ENCODE results near the gene CENPS. TPM values are rescaled to one million over a fixed set of nuclear protein-coding genes. Genes with fewer than 3 reads are reported as not detected.

CENPS gene
- total RNA-seq, 1 experiment from 2014 or later = 28.5 TPM

DNA sequence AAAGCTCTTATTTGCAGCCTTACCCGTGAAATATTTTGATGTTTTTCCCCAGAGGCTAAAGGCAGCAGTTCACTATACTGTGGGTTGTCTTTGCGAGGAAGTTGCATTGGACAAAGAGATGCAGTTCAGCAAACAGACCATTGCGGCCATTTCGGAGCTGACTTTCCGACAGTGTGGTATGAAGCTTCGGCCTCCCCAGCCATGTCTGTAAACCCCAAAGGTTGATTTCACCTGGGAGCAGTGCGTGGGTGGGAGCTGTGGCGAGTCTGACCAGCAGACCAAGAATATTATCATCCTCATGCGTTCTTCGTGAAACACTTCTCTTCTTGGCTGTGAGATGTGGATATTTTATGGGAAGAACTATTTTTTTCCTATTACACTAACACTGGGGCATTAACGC, 3.6 kb downstream of the CENPS start:
- H3K4me1 ChIP-seq (replicated peaks; ENCODE audit: insufficient read depth) = peaks cover 6% of the 10 kb centered on the region
- no peak overlapping the region for H3K27ac ChIP-seq
- no peaks in the 10 kb centered on the region for H3K9me2 ChIP-seq (ENCODE audit: insufficient read depth)
- ChIA-PET POLR2A (ENCODE audit: unreplicated experiment) (no interaction called here), CTCF (no interaction called here)
- H3K9me3 ChIP-seq (ENCODE audit: insufficient read depth, low read depth) = no peaks in the 10 kb centered on the region
- DNase-seq = no peak
- intact Hi-C loops (cut with micrococcal nuclease; ENCODE audit: unreplicated experiment) = no loop called here
- BruUV-seq (replicated peaks) = no TSS peak
- no peak overlapping the region for H3K4me3 ChIP-seq
- no peaks in the 10 kb centered on the region for H3K27me3 ChIP-seq (ENCODE audit: insufficient read depth, low read depth)
- no peak overlapping the region for H2AFZ ChIP-seq
- no peaks in the 10 kb centered on the region for H3K36me3 ChIP-seq (ENCODE audit: low read depth)
- no peak overlapping the region for H3K4me2 ChIP-seq
- no peaks in the 10 kb centered on the region for H4K20me1 ChIP-seq (ENCODE audit: insufficient read depth)
- TF ChIP-seq, protein P1, sequence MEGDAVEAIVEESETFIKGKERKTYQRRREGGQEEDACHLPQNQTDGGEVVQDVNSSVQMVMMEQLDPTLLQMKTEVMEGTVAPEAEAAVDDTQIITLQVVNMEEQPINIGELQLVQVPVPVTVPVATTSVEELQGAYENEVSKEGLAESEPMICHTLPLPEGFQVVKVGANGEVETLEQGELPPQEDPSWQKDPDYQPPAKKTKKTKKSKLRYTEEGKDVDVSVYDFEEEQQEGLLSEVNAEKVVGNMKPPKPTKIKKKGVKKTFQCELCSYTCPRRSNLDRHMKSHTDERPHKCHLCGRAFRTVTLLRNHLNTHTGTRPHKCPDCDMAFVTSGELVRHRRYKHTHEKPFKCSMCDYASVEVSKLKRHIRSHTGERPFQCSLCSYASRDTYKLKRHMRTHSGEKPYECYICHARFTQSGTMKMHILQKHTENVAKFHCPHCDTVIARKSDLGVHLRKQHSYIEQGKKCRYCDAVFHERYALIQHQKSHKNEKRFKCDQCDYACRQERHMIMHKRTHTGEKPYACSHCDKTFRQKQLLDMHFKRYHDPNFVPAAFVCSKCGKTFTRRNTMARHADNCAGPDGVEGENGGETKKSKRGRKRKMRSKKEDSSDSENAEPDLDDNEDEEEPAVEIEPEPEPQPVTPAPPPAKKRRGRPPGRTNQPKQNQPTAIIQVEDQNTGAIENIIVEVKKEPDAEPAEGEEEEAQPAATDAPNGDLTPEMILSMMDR (conservative IDR thresholded peaks at IDR 0.05) = no peak
- TF ChIP-seq EZH2 (IDR thresholded peaks at IDR 0.05; ENCODE audit: low read depth) = no peak
- H3K79me2 ChIP-seq (ENCODE audit: low read depth) = peaks cover 13% of the 10 kb centered on the region
- H3F3A ChIP-seq (ENCODE audit: insufficient read depth, low read depth) = no peaks in the 10 kb centered on the region; the same call in 1 of the 2 replicates

DNA sequence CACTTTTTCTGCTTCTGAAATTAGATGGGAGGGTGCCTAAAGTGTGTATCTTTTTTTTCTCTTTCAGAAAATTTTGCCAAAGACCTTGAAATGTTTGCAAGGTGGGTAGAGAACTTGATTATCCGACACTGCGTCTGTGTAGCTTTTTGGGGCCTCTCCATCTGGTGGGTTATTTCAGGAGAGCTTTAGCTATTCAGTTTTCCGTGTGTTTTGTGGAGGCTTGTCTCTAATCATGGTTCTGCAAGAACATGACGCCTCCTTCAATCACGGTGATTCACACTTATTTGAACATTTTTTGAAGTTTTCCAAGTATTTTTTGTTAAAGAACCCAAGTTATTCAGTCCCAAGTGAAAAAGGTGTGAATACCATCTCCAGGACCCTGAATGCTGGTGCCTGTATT, 4.4 kb downstream of the CENPS start:
- BruUV-seq (replicated peaks) = no TSS peak

DNA sequence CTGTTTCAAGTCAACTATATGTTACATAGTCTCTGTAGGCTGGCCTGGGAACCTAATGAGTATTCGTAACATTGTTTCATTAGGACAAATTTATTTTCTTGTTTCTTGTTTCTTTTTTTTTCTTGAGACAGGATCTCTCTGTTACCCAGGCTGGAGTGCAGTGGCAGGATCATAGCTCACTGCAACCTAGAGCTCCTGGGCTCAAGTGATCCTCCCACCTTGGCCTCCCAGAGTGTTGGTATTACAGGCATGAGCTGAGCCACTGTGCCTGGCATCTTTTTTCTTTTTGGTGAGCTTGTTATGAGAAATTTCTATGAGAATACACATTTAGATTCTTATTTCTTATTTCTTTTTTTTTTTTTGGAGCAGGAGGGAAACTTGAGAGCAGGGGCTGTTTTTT, 6.8 kb downstream of the CENPS start:
- ChIA-PET CTCF (no interaction called here), POLR2A (ENCODE audit: unreplicated experiment) (no interaction called here)
- H3K9me3 ChIP-seq (ENCODE audit: insufficient read depth, low read depth) = no peaks in the 10 kb centered on the region
- no peaks in the 10 kb centered on the region for H4K20me1 ChIP-seq (ENCODE audit: insufficient read depth)
- H3K9me2 ChIP-seq (ENCODE audit: insufficient read depth) = no peaks in the 10 kb centered on the region
- no peak overlapping the region for H3K4me2 ChIP-seq
- TF ChIP-seq, protein P1 (conservative IDR thresholded peaks at IDR 0.05) = no peak
- no peak for TF ChIP-seq EZH2 (IDR thresholded peaks at IDR 0.05; ENCODE audit: low read depth)
- intact Hi-C loops (cut with micrococcal nuclease; ENCODE audit: unreplicated experiment) = no loop called here
- no peak overlapping the region for H2AFZ ChIP-seq
- H3K36me3 ChIP-seq (ENCODE audit: low read depth) = no peaks in the 10 kb centered on the region
- no peak overlapping the region for H3K4me3 ChIP-seq
- H3K4me1 ChIP-seq (replicated peaks; ENCODE audit: insufficient read depth) = no peaks in the 10 kb centered on the region
- H3K79me2 ChIP-seq (ENCODE audit: low read depth) = no peaks in the 10 kb centered on the region
- no peaks in the 10 kb centered on the region for H3F3A ChIP-seq (ENCODE audit: insufficient read depth, low read depth)
- BruUV-seq (replicated peaks) = no TSS peak
- DNase-seq = no peak
- H3K27me3 ChIP-seq (ENCODE audit: insufficient read depth, low read depth) = no peaks in the 10 kb centered on the region
- H3K27ac ChIP-seq = no peak overlapping the region

More for the DNA sequence above, 4.4 kb downstream of the CENPS start:
- H3F3A ChIP-seq (ENCODE audit: insufficient read depth, low read depth) = no peaks in the 10 kb centered on the region
- DNase-seq = no peak
- peaks cover 6% of the 10 kb centered on the region for H3K4me1 ChIP-seq (replicated peaks; ENCODE audit: insufficient read depth)
- intact Hi-C loops (cut with micrococcal nuclease; ENCODE audit: unreplicated experiment) = no loop called here
- H2AFZ ChIP-seq = no peak overlapping the region
- H3K9me3 ChIP-seq (ENCODE audit: insufficient read depth, low read depth) = no peaks in the 10 kb centered on the region
- H3K27ac ChIP-seq = no peak overlapping the region
- H3K4me3 ChIP-seq = no peak overlapping the region
- H3K27me3 ChIP-seq (ENCODE audit: insufficient read depth, low read depth) = no peaks in the 10 kb centered on the region
- ChIA-PET POLR2A (ENCODE audit: unreplicated experiment) (no interaction called here), CTCF (interaction anchor here (0.7 kb wide), 1 partner anchor 253 kb away, joined by 3 read pairs; no protein-coding TSS in a partner anchor)
- H4K20me1 ChIP-seq (ENCODE audit: insufficient read depth) = no peaks in the 10 kb centered on the region
- no peaks in the 10 kb centered on the region for H3K9me2 ChIP-seq (ENCODE audit: insufficient read depth)
- no peaks in the 10 kb centered on the region for H3K36me3 ChIP-seq (ENCODE audit: low read depth)
- no peak overlapping the region for H3K4me2 ChIP-seq
- TF ChIP-seq, protein P1 (conservative IDR thresholded peaks at IDR 0.05) = no peak
- no peak for TF ChIP-seq EZH2 (IDR thresholded peaks at IDR 0.05; ENCODE audit: low read depth)
- peaks cover 13% of the 10 kb centered on the region for H3K79me2 ChIP-seq (ENCODE audit: low read depth)
